HG02973 (cell line): ENCODE results near the gene IL18BP.
A peak's percentile ranks its signal among the peaks of the same experiment; 100 is the strongest.

ENCODE experiments used
- ATAC-seq: cut with Tn5 transposase; IDR thresholded peaks from one replicate; pipeline ENCODE4 v1.9.1; 2021; ENCODE audit warnings: moderate library complexity; ENCODE audit not compliant: unreplicated experiment

IL18BP gene

GRCh38 chr11:71996517-71996916, 2.2 kb upstream of the IL18BP start:
- no peak for ATAC-seq

GRCh38 chr11:71996946-71997345, 1.8 kb upstream of the IL18BP start:
- no peak for ATAC-seq

GRCh38 chr11:71997594-71997993, 1.1 kb upstream of the IL18BP start:
- no peak for ATAC-seq

DNA sequence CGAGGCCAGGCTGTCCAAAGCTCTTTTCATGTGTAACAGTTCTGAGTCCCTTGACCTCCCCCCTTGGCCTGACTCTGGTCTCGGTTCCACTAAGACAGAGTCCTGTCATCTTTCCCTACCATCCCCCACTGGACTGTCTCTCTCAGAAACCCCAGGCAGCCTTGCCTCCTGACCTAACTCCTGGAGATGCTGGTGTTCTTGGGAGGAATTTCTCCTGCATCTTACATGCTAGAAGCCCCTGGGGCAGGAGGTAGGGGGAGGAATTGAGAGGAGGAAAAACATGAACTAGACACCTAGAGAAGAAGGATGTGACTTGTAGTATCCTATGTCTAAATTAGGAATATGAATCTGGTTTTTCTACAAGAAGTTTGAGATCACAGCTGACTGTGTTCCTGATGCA, 648 bp upstream of the IL18BP start:
- no peak for ATAC-seq

DNA sequence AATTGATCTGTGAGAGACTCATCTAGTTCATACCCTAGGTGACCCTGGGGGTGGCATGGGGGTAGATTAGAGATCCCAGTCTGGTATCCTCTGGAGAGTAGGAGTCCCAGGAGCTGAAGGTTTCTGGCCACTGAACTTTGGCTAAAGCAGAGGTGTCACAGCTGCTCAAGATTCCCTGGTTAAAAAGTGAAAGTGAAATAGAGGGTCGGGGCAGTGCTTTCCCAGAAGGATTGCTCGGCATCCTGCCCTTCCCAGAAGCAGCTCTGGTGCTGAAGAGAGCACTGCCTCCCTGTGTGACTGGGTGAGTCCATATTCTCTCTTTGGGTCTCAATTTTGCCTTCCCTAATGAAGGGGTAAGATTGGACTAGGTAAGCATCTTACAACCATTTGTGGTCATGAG, 653 bp downstream of the IL18BP start:
- peak; percentile 24 for ATAC-seq

GRCh38 chr11:71999798-72000197, 1.1 kb downstream of the IL18BP start:
- ATAC-seq = no peak

- ATAC-seq = no peak
These were observed 1.6 kb downstream of the IL18BP start for GRCh38 chr11:72000202-72000867.

- no peak for ATAC-seq
These were observed 2.6 kb downstream of the IL18BP start for GRCh38 chr11:72001285-72001684.

- ATAC-seq = no peak
These were observed 3.3 kb downstream of the IL18BP start for GRCh38 chr11:72001834-72002591.

- no peak for ATAC-seq
These were observed 4.4 kb downstream of the IL18BP start for GRCh38 chr11:72002841-72003775.

- no peak for ATAC-seq
These were observed 5.1 kb downstream of the IL18BP start for GRCh38 chr11:72003776-72004171.

DNA sequence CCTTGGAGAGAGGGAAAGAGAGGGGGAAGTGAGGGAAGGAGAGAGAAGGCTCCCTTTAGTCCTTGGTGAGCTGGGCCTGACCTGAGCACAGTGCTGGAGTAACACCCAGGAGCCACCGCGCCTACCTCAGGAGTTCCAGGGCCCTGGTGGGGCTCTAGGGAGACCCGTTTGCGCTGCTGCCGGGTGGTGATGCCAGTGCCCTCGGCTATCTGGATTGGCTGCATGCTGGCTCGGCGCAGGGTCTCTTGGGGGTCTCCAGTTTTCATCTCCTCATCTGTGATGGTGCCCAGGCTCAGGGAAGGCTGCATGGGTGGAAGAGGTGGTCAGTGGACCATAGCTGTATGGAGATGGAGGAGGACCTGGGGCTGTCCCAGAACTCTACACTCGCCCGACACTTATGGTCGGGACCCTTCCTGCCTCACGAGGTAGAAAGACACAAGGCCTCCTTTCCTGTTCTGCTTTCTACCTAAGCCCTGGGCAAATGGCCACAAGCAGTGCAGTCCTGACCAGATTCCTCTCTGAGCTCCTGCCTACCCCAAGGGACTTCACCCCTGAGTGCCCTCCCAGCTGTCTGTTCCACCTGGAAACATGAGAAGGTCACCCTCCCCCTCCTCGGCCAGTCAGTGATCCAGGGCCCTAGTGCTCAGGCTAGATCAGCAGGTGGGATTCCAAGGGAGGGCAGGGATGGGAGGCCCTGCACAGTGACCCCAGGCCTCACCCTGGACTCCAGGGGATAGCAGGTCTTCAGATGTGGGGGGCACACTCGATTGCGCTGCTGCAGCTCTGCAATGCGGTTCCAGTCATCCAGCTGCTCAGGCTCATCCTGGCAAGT, 6.0 kb downstream of the IL18BP start:
- no peak for ATAC-seq

- no peak for ATAC-seq
These were observed 6.9 kb downstream of the IL18BP start for GRCh38 chr11:72005347-72006260.

GRCh38 chr11:72006309-72007088, 7.8 kb downstream of the IL18BP start:
- no peak for ATAC-seq

GRCh38 chr11:72007089-72007476, 8.4 kb downstream of the IL18BP start:
- ATAC-seq = no peak

GRCh38 chr11:72007587-72007986, 8.9 kb downstream of the IL18BP start:
- no peak for ATAC-seq

- no peak for ATAC-seq
These were observed 10.0 kb downstream of the IL18BP start for GRCh38 chr11:72008728-72009127.

DNA sequence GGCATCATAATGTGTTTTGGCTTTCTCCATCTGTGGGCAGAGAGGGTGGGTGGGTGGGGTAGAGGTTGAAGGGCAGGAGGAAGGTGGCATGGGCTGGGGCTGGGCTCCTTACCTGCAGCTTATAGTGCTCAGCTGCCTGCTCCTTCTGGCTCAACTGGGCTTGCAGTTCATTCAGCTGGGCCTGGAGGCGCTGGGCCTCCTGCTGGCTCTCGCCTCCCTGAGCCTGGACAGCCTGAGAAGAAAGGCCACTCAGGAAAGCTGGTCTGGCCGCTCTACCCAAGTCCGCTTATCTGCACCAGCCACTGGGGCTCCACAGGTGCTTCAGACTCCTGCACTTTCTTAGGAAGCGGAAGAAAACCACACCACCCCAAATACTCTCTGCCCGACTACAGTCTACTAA, 10.4 kb downstream of the IL18BP start:
- no peak for ATAC-seq
